Measurements from ENCODE around the gene TBX1. TPM values are rescaled to one million over a fixed set of nuclear protein-coding genes. Genes with fewer than 3 reads are reported as not detected.

TBX1 gene
- total RNA-seq, 1 donor from 2014 or later, result not detected

GRCh38 chr22:19763458-19764298 is 3.1 kb downstream of the TBX1 start:
- DNase-seq (ENCODE audit: low read depth), result no peak
- H3K4me3 ChIP-seq (ENCODE audit: low read depth, low read length), result no peak overlapping the region
- no peak for TF ChIP-seq CTCF (conservative IDR thresholded peaks at IDR 0.05; ENCODE audit: low read depth, low read length)

GRCh38 chr22:19764299-19764593 is 3.7 kb downstream of the TBX1 start:
- DNase-seq (ENCODE audit: low read depth), result no peak
- no peak for TF ChIP-seq CTCF (conservative IDR thresholded peaks at IDR 0.05; ENCODE audit: low read depth, low read length)
- no peak overlapping the region for H3K4me3 ChIP-seq (ENCODE audit: low read depth, low read length)

GRCh38 chr22:19764636-19765476 is 4.3 kb downstream of the TBX1 start:
- no peak for TF ChIP-seq CTCF (conservative IDR thresholded peaks at IDR 0.05; ENCODE audit: low read depth, low read length)
- no peak for DNase-seq (ENCODE audit: low read depth)

GRCh38 chr22:19765477-19766239 is 5.1 kb downstream of the TBX1 start:
- DNase-seq (ENCODE audit: low read depth), result no peak
- no peak overlapping the region for H3K4me3 ChIP-seq (ENCODE audit: low read depth, low read length)
- TF ChIP-seq CTCF (conservative IDR thresholded peaks at IDR 0.05; ENCODE audit: low read depth, low read length), result no peak

More at GRCh38 chr22:19764636-19765476, 4.3 kb downstream of the TBX1 start:
- H3K4me3 ChIP-seq (ENCODE audit: low read depth, low read length), result no peak overlapping the region

GRCh38 chr22:19766240-19766510 is 5.6 kb downstream of the TBX1 start:
- no peak for TF ChIP-seq CTCF (conservative IDR thresholded peaks at IDR 0.05; ENCODE audit: low read depth, low read length)
- no peak for DNase-seq (ENCODE audit: low read depth)
- H3K4me3 ChIP-seq (ENCODE audit: low read depth, low read length), result no peak overlapping the region

- DNase-seq (ENCODE audit: low read depth), result no peak
- TF ChIP-seq CTCF (conservative IDR thresholded peaks at IDR 0.05; ENCODE audit: low read depth, low read length), result peak; percentile 6
- H3K4me3 ChIP-seq (ENCODE audit: low read depth, low read length), result no peak overlapping the region
Observed at GRCh38 chr22:19766511-19767426, 6.2 kb downstream of the TBX1 start.
